ENCODE results near the gene ABHD17B. TPM values are rescaled to one million over a fixed set of nuclear protein-coding genes. Genes with fewer than 3 reads are reported as not detected.
A peak's percentile ranks its signal among the peaks of the same experiment; 100 is the strongest.

ABHD17B gene
- total and polyA plus RNA-seq, 10 of the 15 experiments (the other 5 are each of a cell fraction or from before 2014, with no cell fraction given): 3.5 to 21.4 (median 16.6) TPM

DNA sequence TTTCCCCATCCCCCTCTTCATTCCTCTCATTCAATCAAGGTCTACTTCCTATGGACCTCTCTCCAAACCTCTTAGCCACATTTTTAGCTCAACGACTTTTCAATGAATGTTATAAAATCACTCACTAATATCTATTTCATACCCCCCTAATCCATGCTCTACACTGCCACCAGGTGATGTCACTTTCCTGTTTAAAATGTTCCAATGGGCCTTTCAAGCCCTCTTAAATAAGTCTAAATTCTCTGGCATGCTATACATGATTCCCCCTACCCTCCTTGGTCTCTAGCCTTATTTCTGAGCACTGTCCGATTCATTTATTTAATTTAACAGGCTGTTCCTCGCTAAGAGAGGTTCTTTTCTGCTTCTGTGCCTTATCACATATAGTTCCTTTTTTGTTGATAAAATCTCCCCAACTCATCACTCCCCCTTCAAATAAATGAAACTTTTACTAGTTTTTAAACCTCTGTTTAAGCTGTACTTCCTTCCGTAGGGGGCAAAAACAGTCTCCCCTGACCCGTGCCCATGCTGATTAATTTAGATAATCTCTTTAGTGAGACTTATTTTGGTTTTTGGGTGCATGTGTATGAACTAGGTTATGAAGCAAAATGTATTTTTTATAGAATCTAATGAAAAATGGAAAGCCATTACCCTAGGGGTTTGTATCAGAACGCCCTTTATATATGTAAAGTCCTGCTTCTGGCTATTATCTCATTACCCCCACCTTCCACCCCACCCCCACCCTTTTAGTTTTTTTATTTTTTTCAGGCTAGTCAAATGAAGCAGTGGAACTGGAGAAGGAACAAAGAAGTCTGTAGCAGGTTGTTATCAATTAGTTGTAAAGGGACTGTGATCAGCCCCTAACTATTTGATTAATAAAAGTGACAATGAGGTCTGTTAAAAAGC, 9.0 kb downstream of the ABHD17B start:
- Histone ChIP-seq H2AFZ (ENCODE audit: control insufficient read depth, low read depth, low read length) (no peak overlapping the region), H3K27ac (ENCODE audit: control insufficient read depth, insufficient read depth) (peak overlapping the region; percentile 46)
- no TSS peak for BruUV-seq (replicated peaks)
- TF ChIP-seq KLF5 (IDR thresholded peaks at IDR 0.05; ENCODE audit: partially characterized antibody) (no peak), MYC (IDR thresholded peaks at IDR 0.05; ENCODE audit: insufficient read depth, insufficient read length, insufficient replicate concordance, low read length, severe bottlenecking) (no peak), ZBED1 (IDR thresholded peaks at IDR 0.05; ENCODE audit: borderline replicate concordance) (no peak), ZNF384 (IDR thresholded peaks at IDR 0.05; ENCODE audit: borderline replicate concordance, low read depth, low read length) (peak; percentile 54; the same call in 1 of the 2 replicates), FOS (IDR thresholded peaks at IDR 0.05; ENCODE audit: borderline replicate concordance, extremely low read depth, insufficient read length) (no peak), TCF3 (IDR thresholded peaks at IDR 0.05; ENCODE audit: borderline replicate concordance, insufficient read depth, low read depth, low read length) (no peak), FOXM1 (IDR thresholded peaks at IDR 0.05; ENCODE audit: low read depth, low read length) (no peak), ASH2L (IDR thresholded peaks at IDR 0.05; ENCODE audit: borderline replicate concordance, low read depth) (no peak), SMARCA5 (IDR thresholded peaks at IDR 0.05) (no peak), POU2F2 (IDR thresholded peaks at IDR 0.05; ENCODE audit: borderline replicate concordance, low read depth, low read length) (no peak), SMAD1 (IDR thresholded peaks at IDR 0.05; ENCODE audit: low read depth, partially characterized antibody) (no peak)
- TF ChIP-seq, protein P1, sequence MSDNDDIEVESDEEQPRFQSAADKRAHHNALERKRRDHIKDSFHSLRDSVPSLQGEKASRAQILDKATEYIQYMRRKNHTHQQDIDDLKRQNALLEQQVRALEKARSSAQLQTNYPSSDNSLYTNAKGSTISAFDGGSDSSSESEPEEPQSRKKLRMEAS (IDR thresholded peaks at IDR 0.05; ENCODE audit: low read depth, low read length): no peak
- TF ChIP-seq, protein P2, sequence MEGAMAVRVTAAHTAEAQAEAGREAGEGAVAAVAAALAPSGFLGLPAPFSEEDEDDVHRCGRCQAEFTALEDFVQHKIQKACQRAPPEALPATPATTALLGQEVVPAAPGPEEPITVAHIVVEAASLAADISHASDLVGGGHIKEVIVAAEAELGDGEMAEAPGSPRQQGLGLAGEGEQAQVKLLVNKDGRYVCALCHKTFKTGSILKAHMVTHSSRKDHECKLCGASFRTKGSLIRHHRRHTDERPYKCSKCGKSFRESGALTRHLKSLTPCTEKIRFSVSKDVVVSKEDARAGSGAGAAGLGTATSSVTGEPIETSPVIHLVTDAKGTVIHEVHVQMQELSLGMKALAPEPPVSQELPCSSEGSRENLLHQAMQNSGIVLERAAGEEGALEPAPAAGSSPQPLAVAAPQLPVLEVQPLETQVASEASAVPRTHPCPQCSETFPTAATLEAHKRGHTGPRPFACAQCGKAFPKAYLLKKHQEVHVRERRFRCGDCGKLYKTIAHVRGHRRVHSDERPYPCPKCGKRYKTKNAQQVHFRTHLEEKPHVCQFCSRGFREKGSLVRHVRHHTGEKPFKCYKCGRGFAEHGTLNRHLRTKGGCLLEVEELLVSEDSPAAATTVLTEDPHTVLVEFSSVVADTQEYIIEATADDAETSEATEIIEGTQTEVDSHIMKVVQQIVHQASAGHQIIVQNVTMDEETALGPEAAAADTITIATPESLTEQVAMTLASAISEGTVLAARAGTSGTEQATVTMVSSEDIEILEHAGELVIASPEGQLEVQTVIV (IDR thresholded peaks at IDR 0.05; ENCODE audit: borderline replicate concordance, partially characterized antibody): no peak
- TF ChIP-seq, protein P3, sequence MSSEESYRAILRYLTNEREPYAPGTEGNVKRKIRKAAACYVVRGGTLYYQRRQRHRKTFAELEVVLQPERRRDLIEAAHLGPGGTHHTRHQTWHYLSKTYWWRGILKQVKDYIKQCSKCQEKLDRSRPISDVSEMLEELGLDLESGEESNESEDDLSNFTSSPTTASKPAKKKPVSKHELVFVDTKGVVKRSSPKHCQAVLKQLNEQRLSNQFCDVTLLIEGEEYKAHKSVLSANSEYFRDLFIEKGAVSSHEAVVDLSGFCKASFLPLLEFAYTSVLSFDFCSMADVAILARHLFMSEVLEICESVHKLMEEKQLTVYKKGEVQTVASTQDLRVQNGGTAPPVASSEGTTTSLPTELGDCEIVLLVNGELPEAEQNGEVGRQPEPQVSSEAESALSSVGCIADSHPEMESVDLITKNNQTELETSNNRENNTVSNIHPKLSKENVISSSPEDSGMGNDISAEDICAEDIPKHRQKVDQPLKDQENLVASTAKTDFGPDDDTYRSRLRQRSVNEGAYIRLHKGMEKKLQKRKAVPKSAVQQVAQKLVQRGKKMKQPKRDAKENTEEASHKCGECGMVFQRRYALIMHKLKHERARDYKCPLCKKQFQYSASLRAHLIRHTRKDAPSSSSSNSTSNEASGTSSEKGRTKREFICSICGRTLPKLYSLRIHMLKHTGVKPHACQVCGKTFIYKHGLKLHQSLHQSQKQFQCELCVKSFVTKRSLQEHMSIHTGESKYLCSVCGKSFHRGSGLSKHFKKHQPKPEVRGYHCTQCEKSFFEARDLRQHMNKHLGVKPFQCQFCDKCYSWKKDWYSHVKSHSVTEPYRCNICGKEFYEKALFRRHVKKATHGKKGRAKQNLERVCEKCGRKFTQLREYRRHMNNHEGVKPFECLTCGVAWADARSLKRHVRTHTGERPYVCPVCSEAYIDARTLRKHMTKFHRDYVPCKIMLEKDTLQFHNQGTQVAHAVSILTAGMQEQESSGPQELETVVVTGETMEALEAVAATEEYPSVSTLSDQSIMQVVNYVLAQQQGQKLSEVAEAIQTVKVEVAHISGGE (CRISPR knock-in tag; IDR thresholded peaks at IDR 0.05): no peak

More for the DNA sequence above, 9.0 kb downstream of the ABHD17B start:
- in situ Hi-C loops (cut with MboI) (loop anchor here (25.0 kb wide), 2 partner anchors 1490 to 1640 kb away; partner anchors contain the start of genes KLF9 and SMC5), intact Hi-C loops (cut with micrococcal nuclease; ENCODE audit: unreplicated experiment) (no loop called here)
- Histone ChIP-seq H3K9me3 (replicated peaks; ENCODE audit: control insufficient read depth, insufficient read depth, low read length) (no peaks in the 10 kb centered on the region), H3K4me1 (ENCODE audit: control insufficient read depth, insufficient read depth, low read length) (peaks cover 33% of the 10 kb centered on the region), H3K27me3 (replicated peaks in 1 of 2; ENCODE audit: control insufficient read depth in 2 of 2, insufficient read depth in 2 of 2, low read length in 1 of 2) (no peaks in the 10 kb centered on the region), H3K79me2 (ENCODE audit: control insufficient read depth, insufficient read depth, low read length) (peaks cover 83% of the 10 kb centered on the region), H4K20me1 (ENCODE audit: control insufficient read depth, insufficient read depth) (no peaks in the 10 kb centered on the region), H3K36me3 (ENCODE audit: control insufficient read depth in 2 of 2, insufficient read depth in 2 of 2, low read length in 1 of 2) (no peaks in the 10 kb centered on the region), H3K9ac (ENCODE audit: control insufficient read depth, insufficient read depth, low read length) (no peak overlapping the region), H3K4me2 (ENCODE audit: control insufficient read depth, insufficient read depth) (peak overlapping the region; percentile 66; the same call in 1 of the 2 replicates), H3K4me3 (0 out of 2 replicates have a peak overlapping the region, but pooled peaks have one; percentile 21)
- WGBS (ENCODE audit: insufficient coverage, insufficient replicate concordance, low lambda C conversion rate, missing lambda C conversion rate): 7% methylated on average over 6 of the region's 6 CpGs
- ChIA-PET SMC1A (ENCODE audit: uncharacterized antibody, unreplicated experiment) (interaction anchor here (0.8 to 2.4 kb wide), 2 partner anchors 10 to 12 kb away, joined by 3 to 8 read pairs; no protein-coding TSS in a partner anchor), CTCF (interaction anchor here (0.8 to 2.6 kb wide), 7 partner anchors 9 to 123 kb away, joined by 3 to 7 read pairs (median 4); partner anchors contain the start of genes ABHD17B and C9orf85), RAD21 (ENCODE audit: unreplicated experiment) (interaction anchor here (1.0 kb wide), 2 partner anchors 13 to 83 kb away, joined by 3 read pairs; no protein-coding TSS in a partner anchor), POLR2A (interaction anchor here (0.6 to 0.8 kb wide), 2 partner anchors 9 to 1602 kb away, joined by 3 to 5 read pairs; partner anchors contain the start of genes ABHD17B and C9orf85)
- no peak for FAIRE-seq
- ATAC-seq: peak; percentile 35
- no peak for DNase-seq (ENCODE audit: low read depth, low spot score)
